Measurements from ENCODE around the gene FAM174C.
A peak's percentile ranks its signal among the peaks of the same experiment; 100 is the strongest.

GRCh38 chr19:1253514-1254080 lies 21.7 kb upstream of the FAM174C start:
- TF ChIP-seq POLR2AphosphoS5 (IDR thresholded peaks at IDR 0.05) (peak in 1 of 3 donors; percentile 44), POLR2A (IDR thresholded peaks at IDR 0.05) (no peak)

Measured in suprapubic skin (tissue), 4 donors.